ENCODE results near the gene NAPSA.
A peak's percentile ranks its signal among the peaks of the same experiment; 100 is the strongest.

Gene NAPSA

DNA sequence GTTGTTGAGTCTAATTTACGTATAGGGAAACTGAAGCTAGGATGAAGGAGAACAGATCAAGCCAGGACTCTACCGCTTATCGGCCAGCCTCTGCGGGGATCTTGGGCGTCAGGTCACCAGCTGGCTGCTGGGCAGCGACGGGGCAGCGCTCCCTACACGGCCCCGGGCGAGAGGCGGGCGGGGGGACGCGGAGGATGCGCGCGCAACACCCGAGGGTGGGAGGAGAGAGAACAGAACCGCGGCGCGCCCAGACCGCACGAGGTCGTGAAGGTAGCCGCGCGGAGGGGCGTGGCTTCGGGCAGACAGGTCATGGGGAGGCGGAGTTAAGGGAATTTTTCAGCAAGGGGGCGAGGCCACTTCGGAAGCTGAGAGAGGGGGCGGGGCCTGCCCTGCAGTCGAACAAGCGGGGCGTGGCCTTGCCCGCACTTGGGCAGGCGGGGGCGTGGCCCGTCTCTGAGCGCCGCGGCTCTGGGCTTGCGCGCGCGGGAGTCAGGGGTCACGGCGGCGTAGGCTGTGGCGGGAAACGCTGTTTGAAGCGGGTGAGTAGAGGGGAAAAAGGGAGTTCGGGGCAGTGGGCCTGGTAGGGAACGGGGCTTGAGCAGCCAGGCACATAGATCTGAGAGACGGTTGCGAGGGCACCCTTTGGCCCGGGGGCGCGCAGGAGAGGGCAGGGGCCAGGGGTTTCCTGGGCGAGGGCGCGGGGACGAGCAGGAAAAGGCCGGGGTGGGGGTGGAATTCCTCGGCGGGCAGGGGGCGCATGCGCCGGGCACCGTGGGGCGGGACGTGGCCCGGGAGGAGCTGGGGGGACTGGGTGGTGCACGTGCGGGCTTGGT, 18.6 kb upstream of the NAPSA start, which contains the start of gene POLD1:
TSS of gene POLD1 (plus strand) at position 496 of the 833 bp plus-strand sequence. CDS start 14,505 bp downstream, outside the sequence.
- peak; percentile 99 for DNase-seq

DNA sequence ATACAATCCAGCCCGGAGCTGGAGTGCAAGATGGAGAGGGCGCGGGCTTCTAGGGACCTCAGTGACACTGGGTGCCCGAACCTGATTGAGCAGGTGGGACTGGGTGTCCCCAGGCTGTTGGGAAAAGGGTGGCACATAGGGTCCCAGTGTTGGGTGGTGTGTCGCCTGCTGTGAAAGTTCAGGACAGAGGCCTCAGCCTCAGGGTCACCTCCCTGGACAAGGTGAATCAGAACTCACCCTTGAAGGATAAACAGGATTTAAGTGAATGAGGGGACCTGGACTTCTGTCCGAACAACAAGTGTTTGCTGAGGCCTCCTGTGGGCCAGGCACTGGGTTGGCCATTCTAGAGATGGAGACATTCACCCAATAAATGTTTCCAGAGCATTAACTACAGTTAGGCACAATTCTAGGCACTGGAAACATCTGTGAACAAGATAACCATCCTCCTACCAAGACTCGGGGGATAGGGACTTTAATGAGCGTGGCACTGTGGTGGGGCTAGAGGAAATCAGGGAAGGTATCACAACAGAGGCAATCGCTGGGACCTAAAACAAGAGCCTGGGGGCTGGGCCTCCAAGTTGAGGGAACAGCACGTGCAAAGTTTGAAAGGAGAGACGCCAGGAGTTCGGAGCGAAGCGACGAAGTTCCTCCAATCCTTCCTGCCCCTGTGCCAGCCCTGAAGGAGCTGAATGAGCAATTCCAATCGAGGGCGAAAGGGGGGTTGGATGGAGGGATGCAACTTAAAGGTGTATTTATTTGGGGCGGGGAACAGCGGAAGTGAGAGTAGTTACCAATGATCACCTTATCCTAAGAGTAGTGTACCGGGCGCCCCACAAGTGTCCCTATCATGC, 17.8 kb upstream of the NAPSA start:
- DNase-seq, result no peak

DNA sequence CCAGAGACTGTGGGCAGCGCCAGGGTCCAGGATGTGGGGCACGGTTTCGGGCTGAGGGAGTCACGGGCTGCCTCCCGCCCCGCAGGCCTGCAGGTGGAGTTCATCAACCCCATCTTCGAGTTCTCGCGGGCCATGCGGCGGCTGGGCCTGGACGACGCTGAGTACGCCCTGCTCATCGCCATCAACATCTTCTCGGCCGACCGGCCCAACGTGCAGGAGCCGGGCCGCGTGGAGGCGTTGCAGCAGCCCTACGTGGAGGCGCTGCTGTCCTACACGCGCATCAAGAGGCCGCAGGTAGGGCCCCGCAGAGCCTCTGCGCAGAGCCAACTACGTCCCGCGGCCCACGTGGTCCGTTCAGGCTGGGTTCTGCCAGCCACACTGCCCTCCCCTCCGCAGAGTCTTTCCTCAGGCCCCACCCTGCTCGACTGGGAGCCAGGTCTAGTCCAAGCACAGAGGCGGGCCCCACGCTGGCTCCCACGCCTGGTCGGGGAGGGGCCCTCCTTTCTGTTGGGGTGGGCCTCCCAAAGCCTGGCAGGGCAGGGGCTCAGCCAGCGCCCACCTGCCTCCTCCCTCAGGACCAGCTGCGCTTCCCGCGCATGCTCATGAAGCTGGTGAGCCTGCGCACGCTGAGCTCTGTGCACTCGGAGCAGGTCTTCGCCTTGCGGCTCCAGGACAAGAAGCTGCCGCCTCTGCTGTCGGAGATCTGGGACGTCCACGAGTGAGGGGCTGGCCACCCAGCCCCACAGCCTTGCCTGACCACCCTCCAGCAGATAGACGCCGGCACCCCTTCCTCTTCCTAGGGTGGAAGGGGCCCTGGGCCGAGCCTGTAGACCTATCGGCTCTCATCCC, 16.7 kb upstream of the NAPSA start:
- no peak for DNase-seq

DNA sequence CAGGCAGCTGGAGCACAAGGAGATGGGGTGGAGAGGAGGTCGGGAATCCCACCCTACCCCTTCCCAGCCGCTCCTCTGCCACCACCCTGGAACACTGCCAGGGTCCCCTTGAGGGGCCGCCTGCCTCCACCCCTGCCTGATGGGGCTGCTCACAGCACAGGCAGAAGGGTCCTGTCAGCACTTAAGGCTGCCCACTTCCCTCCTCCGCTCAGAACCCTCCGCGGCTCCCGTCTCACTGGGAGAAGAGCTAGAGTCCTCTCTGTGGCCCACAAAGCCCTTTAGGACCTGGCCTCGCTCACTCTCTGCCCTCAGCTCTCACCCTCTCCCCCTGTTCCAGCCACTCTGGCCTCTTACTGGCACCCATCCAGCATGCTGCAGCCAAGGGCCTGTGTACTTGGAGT, 15.3 kb upstream of the NAPSA start:
- no peak for DNase-seq

DNA sequence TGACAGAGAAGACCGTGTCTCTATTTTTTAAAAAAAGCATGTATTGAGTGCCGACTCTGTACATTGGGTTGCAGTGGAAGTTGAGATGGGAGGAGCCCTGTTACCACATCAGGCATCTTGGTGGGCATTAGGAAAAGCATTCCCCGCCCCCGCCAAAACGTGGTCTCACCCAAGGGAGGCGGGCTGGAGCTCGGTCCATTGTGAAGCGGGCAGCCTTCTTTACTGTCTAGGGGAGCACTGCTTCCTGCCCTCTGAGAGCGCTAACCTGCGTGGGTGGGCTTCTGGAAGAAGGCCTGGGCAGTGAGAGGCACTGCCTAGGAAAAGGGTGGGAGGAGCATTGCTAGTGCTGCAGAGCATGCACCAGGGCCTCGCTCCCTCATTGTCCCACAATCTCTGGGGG, 14.7 kb upstream of the NAPSA start:
- no peak for DNase-seq

DNA sequence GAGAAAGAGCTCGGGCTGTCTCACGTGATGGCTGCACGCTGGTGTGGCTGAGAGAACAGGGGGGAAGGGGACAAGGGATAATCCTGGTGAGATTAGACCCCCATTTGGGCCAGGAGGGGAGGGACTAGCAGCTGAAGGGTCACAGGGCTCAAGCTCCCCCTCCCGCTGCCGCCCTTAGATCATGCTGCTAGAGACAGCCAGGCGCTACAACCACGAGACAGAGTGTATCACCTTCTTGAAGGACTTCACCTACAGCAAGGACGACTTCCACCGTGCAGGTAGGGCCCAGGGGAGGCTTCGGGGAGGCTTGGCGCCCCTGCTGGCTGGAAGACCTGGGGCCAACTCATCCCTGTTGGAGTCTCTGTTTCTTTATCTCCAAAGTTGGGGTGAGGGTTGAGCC, 14.2 kb upstream of the NAPSA start:
- no peak for DNase-seq

DNA sequence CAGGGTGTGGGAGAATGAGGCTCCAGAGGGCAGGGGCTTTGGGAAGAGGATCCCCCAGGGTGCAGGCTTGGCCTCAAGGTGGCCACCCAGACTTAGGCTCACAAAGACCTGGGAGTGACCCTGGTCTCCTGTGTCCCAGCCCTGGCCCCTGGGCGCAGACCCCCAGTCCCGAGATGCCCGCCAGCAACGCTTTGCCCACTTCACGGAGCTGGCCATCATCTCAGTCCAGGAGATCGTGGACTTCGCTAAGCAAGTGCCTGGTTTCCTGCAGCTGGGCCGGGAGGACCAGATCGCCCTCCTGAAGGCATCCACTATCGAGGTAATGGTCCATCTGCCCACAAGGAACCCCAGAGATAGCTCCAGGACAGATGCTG, 13.4 kb upstream of the NAPSA start:
- no peak for DNase-seq

DNA sequence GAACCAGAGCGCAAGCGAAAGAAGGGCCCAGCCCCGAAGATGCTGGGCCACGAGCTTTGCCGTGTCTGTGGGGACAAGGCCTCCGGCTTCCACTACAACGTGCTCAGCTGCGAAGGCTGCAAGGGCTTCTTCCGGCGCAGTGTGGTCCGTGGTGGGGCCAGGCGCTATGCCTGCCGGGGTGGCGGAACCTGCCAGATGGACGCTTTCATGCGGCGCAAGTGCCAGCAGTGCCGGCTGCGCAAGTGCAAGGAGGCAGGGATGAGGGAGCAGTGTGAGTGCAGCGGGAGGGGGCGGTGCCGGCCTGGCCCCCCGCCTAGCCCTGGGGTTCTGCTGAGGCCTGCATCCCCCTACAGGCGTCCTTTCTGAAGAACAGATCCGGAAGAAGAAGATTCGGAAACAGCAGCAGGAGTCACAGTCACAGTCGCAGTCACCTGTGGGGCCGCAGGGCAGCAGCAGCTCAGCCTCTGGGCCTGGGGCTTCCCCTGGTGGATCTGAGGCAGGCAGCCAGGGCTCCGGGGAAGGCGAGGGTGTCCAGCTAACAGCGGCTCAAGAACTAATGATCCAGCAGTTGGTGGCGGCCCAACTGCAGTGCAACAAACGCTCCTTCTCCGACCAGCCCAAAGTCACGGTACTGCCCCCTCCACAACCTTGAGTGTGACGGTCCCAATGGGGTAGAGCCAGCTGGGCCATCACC, 12.9 kb upstream of the NAPSA start:
- DNase-seq, result no peak

DNA sequence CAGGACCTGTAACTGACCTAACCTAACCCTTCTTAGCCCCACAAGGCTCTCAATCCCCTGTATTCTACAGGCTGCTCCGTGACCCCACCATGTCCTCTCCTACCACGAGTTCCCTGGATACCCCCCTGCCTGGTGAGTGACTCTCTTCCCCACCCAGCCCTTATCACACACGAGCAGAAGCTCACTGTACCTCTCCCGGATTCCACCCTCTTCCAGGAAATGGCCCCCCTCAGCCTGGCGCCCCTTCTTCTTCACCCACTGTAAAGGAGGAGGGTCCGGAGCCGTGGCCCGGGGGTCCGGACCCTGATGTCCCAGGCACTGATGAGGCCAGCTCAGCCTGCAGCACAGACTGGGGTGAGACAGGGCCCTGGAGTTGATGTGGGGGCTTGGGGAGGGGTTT, 12.1 kb upstream of the NAPSA start:
- DNase-seq, result no peak

DNA sequence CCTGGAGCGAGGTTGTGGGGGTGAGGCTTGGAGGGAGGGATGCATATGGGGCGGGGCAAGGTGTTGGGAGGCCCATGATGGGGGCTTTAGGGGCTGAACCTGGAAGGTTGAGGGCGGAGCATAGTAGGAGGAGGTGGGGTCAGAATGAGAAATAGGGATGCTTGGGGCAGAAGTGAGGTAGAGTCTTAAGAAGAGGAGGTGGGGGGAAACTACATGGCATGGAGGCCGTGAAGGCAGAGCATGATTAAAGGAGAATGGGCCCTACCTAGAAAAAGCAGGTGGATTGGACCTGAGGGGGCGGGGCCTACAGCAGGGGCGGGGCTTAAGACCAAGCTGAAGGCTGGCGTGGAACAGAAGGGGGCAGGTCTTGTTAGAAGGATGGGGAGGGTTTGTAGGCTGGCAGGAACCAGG, 11.6 kb upstream of the NAPSA start:
- DNase-seq, result peak; percentile 67

DNA sequence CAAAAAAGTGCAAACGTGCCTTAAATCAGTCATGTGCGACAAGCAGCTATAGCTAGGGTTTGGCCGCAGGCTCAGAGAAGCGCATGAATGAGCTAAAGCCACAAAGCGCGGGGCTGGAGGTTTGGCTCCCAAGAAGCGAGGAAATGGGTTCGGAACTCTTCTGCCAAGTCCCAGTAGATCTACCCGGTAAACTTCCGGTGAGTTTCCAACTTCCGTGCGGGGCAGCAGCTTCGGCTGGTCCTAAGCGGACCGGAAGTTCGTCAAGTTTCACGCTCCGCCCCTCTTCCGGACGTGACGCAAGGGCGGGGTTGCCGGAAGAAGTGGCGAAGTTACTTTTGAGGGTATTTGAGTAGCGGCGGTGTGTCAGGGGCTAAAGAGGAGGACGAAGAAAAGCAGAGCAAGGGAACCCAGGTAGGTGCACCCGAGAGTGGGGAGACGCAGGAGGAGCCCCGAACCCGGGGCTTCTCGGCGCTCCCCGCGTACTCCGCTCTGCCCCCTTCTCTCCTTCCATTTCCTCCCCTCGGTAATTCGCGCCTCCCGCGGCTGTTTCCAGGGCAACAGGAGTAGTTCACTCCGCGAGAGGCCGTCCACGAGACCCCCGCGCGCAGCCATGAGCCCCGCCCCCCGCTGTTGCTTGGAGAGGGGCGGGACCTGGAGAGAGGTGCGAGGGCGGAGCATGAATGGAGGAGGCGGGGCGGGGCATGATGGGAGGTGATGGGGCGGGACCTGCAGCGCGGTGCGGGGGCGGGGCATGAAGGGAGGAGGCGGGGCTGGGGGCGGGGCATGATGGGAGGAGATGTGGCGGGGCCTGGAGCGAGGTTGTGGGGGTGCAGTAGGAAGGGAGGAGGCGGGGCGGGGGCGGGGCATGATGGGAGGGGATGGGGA, 11.0 kb upstream of the NAPSA start, which contains the start of gene NR1H2:
TSS of gene NR1H2 (plus strand) at position 292 of the 885 bp plus-strand sequence. CDS start 1,149 bp downstream, outside the sequence.
- peak; percentile 97 for DNase-seq

DNA sequence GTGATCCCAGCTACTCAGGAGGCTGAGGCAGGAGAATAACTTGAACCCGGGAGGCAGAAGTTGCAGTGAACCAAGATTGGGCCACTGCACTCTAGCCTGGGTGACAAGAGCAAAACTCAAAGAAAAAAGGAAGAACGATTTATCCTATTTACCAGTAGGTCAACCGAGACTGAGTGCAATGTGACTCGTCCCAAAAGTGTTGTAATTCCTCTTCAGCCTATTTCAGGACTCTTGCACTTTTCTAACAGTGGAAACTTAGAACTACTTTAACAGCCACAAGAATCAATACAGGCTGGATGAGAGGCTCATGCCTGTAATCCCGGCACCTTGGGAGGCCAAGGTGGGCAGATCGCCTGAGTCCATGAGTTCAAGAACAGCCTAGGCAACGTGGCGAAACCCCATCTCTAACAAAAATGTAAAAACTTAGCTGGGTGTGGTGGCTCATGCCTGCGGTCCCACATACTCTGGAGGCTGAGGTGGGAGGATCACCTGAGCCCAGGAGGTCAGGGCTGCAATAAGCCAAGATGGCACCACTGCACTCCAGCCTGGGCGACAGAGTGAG, 6.6 kb upstream of the NAPSA start:
- DNase-seq, result no peak

DNA sequence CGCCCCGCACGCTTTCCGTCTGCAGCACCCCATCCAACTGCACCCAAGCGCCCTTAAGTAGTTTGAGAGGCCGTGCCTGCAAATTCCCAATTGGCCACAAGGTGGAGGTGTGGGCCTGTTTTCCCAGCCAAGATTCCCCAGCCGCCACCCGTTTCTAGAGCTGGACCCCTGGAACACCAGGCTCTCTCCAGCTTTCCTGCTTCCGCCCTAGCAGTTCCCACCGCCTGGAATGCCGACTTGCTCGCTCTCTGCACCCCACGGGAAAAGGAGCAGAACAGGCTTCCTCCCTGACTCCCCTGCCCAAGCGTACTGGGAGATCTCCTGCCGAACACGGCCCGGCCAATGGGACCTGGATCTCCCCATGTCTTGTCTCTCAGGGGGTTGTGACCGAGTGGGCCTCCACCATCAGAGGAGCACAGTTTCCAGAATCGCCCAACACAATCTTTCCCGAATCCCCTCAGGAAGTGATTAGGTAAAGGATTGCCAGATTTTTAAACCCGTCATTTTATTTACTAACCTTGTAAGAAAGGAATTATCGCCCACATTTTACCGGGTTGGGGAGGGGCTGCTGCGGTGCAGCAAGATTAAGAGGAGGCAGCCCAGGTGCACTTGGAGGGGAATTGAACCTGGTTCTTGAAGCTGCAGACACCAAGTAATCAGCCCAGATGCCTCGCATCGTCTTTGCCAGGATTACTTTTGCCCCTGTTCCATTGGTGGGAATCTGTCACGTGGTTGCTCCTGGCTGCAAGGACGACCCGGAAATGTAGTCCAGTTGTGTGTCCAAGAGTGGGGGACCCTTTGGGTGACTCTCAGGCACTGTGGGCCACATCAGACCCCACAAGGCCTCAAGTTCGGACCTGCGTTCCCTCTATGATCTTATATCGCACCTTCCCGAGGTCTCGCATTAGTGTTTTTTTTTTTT, 3.5 kb upstream of the NAPSA start:
- peak; percentile 80 for DNase-seq

DNA sequence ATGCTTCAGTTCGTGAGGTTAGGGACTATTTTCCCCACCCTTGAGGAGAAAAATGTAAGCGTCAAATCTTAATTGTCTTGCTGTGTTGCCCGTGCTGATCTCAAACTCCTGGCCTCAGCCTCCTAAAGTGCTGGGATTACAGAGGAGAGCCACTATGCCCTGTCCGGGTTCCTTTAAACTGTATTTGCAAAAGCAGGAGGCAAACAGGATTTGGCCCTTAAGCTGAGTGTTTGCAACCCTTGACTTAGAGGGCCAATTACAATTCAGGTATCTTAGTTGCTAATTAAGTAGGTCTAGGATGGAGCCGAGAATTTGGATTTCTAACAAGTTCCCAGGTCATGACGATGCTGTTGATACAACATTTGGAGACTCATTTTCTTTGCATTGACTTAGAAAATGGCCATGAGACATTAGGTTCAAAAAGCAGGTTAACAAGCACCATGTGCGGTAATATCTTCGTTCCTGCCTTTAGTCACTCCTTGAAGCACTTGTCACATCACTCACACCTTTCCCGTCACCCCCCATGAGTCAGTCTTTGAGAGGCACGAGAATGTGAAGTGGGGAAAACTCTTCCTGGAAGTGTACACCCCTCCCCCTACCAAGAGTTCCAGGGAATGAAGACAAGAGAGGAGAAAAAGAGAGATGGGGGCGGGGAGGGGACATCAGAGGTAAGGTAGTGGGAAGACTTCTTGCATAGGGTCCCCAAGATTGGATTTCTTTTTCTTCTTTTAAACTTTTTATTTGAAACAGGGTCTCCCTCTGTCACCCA, 2.6 kb downstream of the NAPSA start:
- no peak for DNase-seq

DNA sequence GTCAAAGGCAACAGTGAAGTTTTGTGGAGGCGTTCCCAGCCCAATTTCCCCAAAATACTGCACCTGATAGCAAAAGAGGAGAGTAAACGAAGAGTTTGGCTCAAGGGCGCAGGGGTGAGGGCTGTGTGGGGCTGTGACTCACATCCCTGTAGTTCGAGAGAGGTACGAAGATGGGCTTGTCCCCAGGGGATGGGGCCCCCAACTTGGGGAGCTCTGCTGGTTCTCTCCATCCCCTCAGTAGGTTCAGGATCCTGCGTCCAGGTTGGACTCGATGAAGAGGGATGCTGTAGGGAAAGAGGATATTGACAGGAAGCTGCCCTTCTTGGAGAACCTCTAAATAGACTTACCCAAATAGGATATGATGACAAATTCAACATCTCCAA, 3.4 kb downstream of the NAPSA start:
- no peak for DNase-seq

DNA sequence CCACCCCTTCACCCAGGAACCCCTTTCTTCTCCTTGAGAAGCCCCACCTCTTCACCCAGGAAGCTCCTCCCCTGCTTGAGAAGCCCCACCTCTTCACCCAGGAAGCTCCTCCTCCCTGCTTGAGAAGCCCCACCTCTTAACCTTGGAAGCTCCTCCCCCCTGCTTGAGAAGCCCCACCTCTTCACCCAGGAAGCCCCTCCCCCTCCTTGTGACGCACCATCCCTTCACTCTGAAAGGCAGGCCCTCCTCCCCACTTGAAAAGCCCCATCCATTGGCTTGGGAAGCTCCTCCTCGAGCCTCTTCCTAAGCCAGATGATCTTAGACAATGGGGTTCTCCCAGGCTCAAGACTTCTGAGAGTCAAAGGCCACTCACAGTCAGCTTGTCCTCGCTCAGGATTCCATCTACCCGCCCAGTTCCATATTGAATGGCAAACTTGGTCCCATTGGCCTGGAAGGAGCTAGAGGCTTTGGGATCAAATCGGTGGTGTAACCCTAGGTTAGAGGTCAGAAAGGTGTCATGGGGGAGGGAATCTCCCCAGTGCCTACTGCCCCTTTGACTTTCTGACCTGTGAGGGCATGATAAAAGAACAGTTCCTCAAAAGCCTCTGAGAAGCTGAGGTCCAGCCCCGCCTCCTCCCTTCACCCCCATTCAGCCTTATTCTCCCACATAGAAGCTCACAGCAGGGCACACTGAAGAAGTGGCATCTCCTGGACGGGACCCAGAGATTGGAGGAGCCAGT, 4.0 kb downstream of the NAPSA start:
- DNase-seq, result no peak

DNA sequence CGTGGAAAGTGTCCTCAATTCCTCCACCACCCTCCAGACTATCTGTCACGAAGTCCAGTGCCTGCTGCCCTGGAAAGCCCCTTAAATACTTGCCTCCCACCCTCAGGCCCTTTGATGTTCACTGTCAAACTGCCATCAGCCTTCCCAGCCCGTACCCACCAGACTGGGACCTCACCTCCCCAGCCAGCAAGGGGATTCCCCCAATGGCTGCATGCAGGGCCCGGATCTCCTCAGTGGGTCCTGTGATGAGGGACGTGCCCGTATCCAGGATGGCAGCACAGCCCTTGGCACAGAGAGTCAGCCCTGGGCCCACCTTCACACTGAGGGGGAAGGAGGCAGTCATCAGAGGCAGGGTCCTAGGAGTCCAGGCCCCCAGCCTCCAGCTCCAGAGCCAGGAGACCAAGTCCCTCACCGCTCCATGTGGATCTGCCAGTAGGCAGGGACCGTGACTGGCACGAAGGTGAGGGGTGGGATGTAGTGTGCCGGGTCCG, 6.1 kb downstream of the NAPSA start:
- DNase-seq, result no peak

All from CD4-positive, alpha-beta T cell treated with Interleukin-15 for 1 hour (primary cell).